NAMALWA (cell line): Measurements from ENCODE around the gene ARPC2.

Experiments
- DNase-seq: peaks from one replicate; pipeline ENCODE4 v3.0.0-alpha.2; 2015; ENCODE audit warnings: low spot score

Gene ARPC2

GRCh38 chr2:218253232-218253625 lies 36.2 kb downstream of the ARPC2 start:
- DNase-seq: no peak

DNA sequence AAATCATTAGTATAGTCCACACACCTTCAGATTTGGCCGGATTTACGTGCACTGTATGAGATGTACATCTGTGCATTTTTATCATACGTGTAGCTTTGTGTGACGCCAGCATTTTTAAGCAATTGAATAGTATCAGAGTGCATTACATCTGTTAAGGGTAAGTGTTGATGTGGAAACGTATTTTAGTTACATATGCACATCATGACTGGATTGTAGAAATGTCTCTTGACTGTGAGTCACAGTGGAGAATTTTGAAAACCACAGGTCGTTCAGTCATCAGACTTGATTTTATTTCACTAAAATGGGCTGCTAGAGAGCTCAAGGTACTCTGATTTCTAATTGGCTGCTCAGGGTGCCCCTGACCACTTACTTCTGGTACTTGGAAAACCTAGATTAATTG lies 38.5 kb downstream of the ARPC2 start:
- DNase-seq: no peak

GRCh38 chr2:218256612-218257350 lies 39.8 kb downstream of the ARPC2 start:
- DNase-seq: no peak

GRCh38 chr2:218257390-218257981 lies 40.5 kb downstream of the ARPC2 start:
- DNase-seq: peak; percentile 88

DNA sequence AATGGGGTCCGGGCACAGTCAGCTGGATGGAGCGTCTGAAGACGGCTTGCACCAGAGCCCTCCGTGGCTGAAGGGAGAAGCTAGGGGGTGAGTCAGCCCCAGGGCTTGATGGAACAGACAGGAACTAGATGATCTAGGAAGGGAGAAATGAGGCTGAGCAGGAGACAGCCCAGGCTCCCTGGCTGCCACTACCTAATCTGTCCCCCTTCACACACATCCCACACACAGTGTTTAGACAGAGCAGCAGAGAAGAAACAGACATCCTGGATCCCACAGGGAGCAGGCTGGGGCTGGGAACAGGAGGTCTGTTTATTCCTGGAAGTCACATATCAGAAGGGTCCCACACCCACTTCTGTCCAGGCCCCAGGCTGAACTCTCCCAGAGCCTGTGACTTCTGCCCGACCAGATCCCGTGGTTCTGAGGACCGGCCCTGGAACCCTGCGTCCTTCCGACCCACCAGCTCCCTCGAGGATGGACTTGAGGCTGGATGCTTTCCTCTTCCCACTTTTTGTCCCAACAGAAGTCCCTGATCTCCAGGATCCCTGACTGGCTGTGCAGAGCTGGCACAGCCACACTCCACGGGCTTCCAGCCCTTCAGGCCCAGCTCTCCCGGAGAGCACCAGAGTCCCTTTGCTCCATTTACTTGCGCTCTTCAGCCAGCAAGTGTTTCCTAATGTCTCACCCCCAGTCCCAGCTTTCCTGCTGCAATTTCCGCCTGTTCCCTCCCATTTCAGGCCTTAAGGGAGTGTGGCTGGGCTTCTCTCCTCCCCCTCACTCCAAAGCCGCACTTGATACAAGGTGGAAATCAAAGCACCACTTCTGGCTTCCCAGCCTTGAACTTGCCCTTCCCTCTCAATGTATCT lies 42.3 kb downstream of the ARPC2 start:
- no peak for DNase-seq

GRCh38 chr2:218260166-218260565 lies 43.2 kb downstream of the ARPC2 start:
- no peak for DNase-seq

- DNase-seq: no peak
Measured at GRCh38 chr2:218260742-218261422, 43.9 kb downstream of the ARPC2 start, which contains the start of gene GPBAR1. TSS of gene GPBAR1 (plus strand) at chr2:218261015. CDS start at chr2:218262725, 1,710 bp downstream.

DNA sequence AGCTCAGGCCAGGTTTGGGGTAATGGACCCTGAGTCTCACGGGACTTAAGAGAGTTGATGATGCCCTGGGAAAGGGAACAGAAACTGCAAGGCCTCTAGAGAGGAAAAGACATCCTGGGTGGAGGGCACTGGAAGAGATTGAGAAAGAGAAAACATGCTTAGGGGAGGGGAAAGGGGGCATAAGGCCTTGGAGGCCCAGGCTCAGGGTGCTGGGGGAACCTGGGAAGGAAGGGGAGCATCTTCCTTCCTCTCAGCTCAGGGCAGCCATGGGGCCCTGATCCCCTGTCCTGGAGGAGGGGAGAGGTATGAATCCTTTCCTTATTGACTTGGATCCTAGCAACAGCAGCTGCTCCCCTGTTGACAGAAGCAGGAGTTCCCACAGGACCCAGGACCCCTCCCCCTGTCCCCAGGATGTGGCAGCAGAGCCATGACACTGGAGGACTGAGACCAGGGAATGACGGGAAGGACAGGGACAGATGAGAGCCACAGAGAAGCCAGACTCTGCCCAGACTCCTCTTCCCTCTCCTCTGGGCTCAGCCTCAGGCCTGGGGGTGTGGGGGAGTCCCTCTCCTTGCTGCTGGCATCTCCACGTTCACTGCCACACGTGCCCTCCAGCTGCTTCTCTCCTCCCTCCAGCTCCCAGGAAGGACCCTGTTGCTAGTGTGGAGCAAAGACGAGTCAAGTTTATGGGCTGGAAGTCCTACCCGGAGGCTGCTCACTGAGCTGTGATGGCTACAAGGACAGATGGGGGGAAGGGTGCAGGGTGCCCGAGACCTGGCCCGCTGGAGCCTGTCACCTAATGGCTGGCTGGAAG lies 44.6 kb downstream of the ARPC2 start:
- DNase-seq: peak; percentile 30

DNA sequence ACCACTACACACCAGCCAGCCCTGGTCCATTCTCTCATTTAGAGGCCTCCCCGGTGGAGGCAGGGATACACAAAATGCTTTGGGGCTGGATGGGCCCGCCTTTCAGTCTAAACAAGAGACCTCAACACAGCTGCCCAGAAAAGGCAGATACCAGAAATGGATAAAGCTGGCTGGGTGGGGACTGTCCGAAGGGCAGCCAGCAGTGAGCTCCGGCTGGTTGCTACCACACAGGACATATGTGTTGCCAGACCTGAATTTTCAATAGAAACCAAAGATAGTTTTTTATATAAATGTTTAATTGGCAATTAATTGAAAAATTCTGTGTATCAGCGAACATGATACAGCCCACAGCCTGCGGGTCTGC lies 45.2 kb downstream of the ARPC2 start:
- no peak for DNase-seq

- DNase-seq: no peak
Measured at GRCh38 chr2:218262631-218263586, 45.9 kb downstream of the ARPC2 start.

DNA sequence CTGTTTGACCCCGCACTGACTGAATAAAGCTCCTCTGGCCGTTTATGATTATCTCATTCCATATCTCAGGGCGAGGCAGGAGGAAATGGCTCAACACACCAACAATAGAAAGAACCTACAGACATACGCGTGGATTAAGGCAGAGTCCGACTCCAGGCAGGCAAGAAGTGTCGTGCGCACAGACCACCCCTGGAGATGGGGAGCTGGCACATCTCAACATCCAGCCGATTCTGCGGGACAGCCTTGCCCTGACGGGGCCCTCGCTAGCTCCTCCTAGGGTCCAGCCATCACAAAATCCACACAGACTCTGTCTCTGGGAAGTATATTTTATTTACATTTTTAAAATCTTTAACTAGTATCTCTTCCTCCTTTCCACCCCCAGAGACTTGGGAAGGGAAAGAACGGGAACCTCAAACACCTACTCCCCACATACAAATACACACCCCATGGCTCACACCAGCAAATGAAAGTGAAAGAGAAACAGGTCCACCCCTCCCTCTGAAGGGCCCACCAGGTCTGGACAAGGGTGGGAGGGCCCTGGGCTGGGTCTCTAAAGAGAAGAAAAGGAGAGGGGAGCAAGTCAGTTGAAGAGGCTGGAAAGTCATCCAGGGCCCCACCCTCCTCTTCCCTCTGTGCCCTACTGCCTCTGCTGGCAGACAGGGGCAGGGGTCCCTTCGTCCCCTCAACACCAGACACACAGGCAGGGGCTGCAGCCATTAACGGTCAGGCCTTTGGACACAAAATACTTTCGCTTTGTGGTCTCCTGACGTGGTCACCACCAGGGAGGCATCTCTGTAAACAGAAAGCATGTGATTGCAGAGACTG lies 47.0 kb downstream of the ARPC2 start:
- peak; percentile 38 for DNase-seq

DNA sequence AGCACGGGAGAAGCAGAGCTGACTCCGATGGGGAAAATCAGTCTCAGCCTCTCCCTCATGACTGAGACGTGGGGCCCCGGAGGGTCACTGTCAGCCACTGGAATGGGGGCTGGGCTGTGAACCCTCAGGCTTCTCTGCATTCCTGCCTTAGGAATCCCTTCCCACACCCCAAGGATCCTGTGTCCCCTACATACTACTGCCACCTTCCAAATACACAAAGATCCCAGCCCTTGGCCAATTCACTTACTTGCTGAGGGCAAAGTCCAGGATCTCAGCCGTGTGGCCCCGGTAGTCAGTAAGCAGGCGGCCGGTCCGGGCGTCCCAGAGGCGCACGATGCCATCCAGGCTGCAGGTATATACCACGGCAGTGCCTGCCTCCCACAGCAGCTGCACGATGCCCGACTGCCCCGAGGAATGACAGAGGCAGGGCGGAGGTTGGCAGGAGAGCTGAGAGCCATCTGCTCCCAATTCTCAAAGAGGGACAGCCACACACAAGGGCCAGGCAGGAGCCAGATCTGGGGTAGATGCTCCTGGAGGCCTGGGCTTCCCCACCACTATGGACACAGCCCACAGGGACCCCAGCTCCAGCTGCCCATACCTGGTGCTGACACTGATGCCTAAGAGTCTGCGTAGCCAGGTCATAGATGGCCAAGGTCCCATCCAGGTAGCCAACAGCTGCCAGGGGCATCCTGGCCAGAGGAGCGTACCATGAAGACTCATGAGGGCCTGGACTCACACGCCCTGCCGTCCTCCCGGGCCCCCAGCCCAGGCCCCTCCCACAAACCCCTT lies 48.0 kb downstream of the ARPC2 start:
- no peak for DNase-seq

- no peak for DNase-seq
Measured at GRCh38 chr2:218265626-218266025, 48.6 kb downstream of the ARPC2 start.

GRCh38 chr2:218266316-218266979 lies 49.5 kb downstream of the ARPC2 start:
- DNase-seq: no peak

GRCh38 chr2:218267259-218267658 lies 50.3 kb downstream of the ARPC2 start:
- DNase-seq: no peak

- peak; percentile 99 for DNase-seq
Measured at GRCh38 chr2:218269900-218270720, 53.1 kb downstream of the ARPC2 start, which contains the start of the genes AAMP and PNKD. TSS of gene AAMP (minus strand) at chr2:218270137. CDS start at chr2:218270086, 51 bp downstream. TSS of gene PNKD (plus strand) at chr2:218270519. CDS start at chr2:218270536, 17 bp downstream.
